ENCODE results near the gene TM2D3.

GRCh38 chr15:101625184-101625583, 27.0 kb downstream of the TM2D3 start:
- TF ChIP-seq EZH2 (IDR thresholded peaks at IDR 0.05; ENCODE audit: borderline replicate concordance, insufficient read depth, low read depth, low read length, poor library complexity, severe bottlenecking) (no peak), CTCF (IDR thresholded peaks at IDR 0.05) (no peak)

Data from B cell (primary cell).